KMS-11 (cell line): Measurements from ENCODE around the gene PRICKLE4.
"Not testable (repeated sequence)": the region's sequence is repeated elsewhere in the genome, so short reads cannot be mapped to it uniquely, and the experiment has no call there.

ENCODE experiments used
- H2AFZ ChIP-seq: fragments of 200-600 bp; sonication (generic); 2 replicates; pipeline ENCODE4 v1.6.1; 2016; ENCODE audit warnings: antibody characterized with exemption, mixed run types, low read depth
- H3K27ac ChIP-seq: fragments of 200-600 bp; sonication (generic); 2 replicates; pipeline ENCODE4 v1.6.1; 2016; ENCODE audit warnings: mild to moderate bottlenecking, mixed run types
- H3K27me3 ChIP-seq: fragments of 200-600 bp; sonication (generic); 2 replicates; pipeline ENCODE4 v1.6.1; 2017; ENCODE audit warnings: mild to moderate bottlenecking, low read depth, mixed run types, moderate library complexity; ENCODE audit not compliant: insufficient read depth
- H3K36me3 ChIP-seq: fragments of 200-600 bp; sonication (generic); 2 replicates; pipeline ENCODE4 v1.6.1; 2017; ENCODE audit warnings: mild to moderate bottlenecking, mixed run types; ENCODE audit not compliant: insufficient read depth
- H3K4me1 ChIP-seq: fragments of 200-600 bp; sonication (generic); 2 replicates; pipeline ENCODE4 v1.6.1; 2016; ENCODE audit warnings: mild to moderate bottlenecking, low read depth, mixed run types; ENCODE audit not compliant: poor library complexity, severe bottlenecking
- H3K4me2 ChIP-seq: fragments of 200-600 bp; sonication (generic); 2 replicates; pipeline ENCODE4 v1.7.0; 2016; ENCODE audit warnings: mild to moderate bottlenecking, mixed run types
- H3K4me3 ChIP-seq: fragments of 200-600 bp; sonication (generic); IDR thresholded peaks from 2 replicates; pipeline ENCODE4 v1.6.1; 2017; ENCODE audit warnings: low read depth, low read length, mixed read lengths; ENCODE audit not compliant: insufficient read depth
- H3K79me2 ChIP-seq: fragments of 200-600 bp; sonication (generic); 2 replicates; pipeline ENCODE4 v1.6.1; 2016; ENCODE audit warnings: low read depth, mixed run types; ENCODE audit not compliant: insufficient read depth
- H3K9ac ChIP-seq: fragments of 200-600 bp; sonication (generic); 2 replicates; pipeline ENCODE4 v1.6.1; 2016; ENCODE audit warnings: mild to moderate bottlenecking, mixed run types
- H4K20me1 ChIP-seq: fragments of 200-600 bp; sonication (generic); 2 replicates; pipeline ENCODE4 v1.6.1; 2016; ENCODE audit warnings: mild to moderate bottlenecking, mixed run types; ENCODE audit not compliant: insufficient read depth
- TF ChIP-seq, protein P1 (sequence below): fragments of 200-600 bp; sonication (generic); conservative IDR thresholded peaks from 2 replicates; pipeline ENCODE4 v1.6.1; 2017; ENCODE audit warnings: low read depth, mild to moderate bottlenecking, antibody characterized with exemption, low read length, moderate library complexity, mixed read lengths

PRICKLE4 gene

DNA sequence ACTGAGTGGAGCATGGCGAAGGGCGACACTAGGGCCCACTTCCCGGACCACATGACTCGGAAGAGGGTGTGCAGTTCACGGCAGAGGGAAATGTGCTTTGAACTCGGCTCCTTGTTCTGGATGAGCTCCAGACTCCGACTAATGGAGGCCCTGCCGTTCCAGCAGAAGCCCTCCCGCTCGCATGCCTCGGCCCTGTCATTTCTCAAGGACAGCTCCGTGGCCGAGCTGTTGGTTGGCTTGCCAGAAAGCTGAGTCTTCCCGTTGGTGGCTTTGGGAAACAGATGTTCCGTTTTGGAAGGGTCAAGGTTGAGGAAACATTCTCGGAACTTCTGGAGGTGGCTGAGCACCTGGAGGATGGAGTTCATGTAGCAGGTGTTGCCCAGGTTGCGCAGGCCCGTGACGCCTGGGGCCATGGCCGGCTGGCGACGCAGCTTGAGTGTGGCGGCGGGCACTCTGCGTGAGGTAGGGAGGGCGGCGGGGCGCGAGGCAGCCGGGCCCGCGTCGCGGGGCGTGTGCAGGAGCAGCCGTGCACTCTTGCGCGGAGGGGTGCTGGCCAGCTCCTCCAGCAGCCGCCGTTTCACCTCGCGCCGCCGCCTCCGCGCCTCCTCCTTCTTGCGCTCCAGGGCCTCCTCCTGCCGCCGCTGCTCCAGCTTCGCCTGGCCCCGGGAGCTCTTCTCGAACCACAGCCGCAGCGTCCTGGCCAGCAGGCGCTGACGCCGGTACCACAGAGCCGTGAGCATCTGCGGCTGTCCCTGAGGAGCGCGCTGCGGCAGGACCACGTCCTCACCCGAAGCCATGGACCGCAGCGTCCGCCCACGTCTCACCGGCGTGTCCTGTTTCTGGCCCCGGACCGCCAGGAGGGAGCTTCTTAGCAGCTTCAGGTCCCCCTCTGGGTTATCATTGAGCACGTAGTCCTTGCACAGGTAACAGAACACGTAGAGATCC, 25.5 kb downstream of the PRICKLE4 start:
- no peaks in the 10 kb centered on the region for H3K36me3 ChIP-seq
- no peaks in the 10 kb centered on the region for H3K79me2 ChIP-seq
- H3K4me3 ChIP-seq = no peak overlapping the region
- H3K27ac ChIP-seq = no peak overlapping the region
- peaks cover 7% of the 10 kb centered on the region for H3K4me1 ChIP-seq
- H3K4me2 ChIP-seq = no peak overlapping the region
- H3K27me3 ChIP-seq = no peaks in the 10 kb centered on the region
- TF ChIP-seq, protein P1, sequence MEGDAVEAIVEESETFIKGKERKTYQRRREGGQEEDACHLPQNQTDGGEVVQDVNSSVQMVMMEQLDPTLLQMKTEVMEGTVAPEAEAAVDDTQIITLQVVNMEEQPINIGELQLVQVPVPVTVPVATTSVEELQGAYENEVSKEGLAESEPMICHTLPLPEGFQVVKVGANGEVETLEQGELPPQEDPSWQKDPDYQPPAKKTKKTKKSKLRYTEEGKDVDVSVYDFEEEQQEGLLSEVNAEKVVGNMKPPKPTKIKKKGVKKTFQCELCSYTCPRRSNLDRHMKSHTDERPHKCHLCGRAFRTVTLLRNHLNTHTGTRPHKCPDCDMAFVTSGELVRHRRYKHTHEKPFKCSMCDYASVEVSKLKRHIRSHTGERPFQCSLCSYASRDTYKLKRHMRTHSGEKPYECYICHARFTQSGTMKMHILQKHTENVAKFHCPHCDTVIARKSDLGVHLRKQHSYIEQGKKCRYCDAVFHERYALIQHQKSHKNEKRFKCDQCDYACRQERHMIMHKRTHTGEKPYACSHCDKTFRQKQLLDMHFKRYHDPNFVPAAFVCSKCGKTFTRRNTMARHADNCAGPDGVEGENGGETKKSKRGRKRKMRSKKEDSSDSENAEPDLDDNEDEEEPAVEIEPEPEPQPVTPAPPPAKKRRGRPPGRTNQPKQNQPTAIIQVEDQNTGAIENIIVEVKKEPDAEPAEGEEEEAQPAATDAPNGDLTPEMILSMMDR = no peak
- no peaks in the 10 kb centered on the region for H4K20me1 ChIP-seq
- no peak overlapping the region for H2AFZ ChIP-seq
- no peak overlapping the region for H3K9ac ChIP-seq

DNA sequence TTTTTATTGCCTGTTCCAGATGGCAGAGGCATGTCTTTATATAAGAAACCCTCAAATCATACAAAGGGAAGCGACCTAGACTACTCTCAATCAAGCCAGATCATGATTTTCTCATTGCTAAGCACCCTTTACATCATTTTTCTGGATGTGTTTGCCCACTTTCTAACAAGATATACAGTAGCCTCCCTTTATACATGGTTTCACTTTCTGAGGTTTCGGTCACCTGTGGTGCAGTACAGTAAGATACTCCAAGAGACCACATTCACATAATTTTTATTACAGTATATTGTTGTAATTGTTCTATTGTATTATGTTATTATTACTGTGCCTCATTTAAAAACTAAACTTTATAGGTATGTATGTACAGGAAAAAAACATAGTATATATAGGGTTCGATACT, 30.5 kb downstream of the PRICKLE4 start:
- H3K9ac ChIP-seq = no peak overlapping the region

DNA sequence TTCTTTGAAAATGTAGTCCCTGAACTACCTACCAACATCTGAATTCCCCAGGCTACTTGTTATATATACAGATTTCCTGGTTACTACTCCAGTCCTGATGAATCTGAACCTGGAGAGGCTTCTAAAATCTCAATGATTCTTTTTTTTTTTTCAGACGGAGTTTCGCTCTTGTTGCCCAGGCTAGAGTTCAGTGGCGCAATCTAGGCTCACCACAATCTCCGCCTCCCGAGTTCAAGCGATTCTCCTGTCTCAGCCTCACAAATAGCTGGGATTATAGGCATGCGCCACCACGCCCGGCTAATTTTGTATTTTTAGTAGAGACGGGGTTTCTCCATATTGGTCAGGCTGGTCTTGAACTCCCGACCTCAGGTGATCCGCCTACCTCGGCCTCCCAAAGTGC, 31.4 kb downstream of the PRICKLE4 start:
- not testable (repeated sequence) for H3K27me3 ChIP-seq, H3K36me3 ChIP-seq, H2AFZ ChIP-seq, H3K9ac ChIP-seq, H3K4me2 ChIP-seq, H3K27ac ChIP-seq, H3K4me3 ChIP-seq, H3K79me2 ChIP-seq, H4K20me1 ChIP-seq
- H3K4me1 ChIP-seq = peaks cover 12% of the 10 kb centered on the region

More for the DNA sequence above, 30.5 kb downstream of the PRICKLE4 start:
- no peak overlapping the region for H2AFZ ChIP-seq
- no peaks in the 10 kb centered on the region for H3K79me2 ChIP-seq
- peaks cover 12% of the 10 kb centered on the region for H3K4me1 ChIP-seq
- no peak overlapping the region for H3K4me3 ChIP-seq
- no peak overlapping the region for H3K4me2 ChIP-seq
- H3K36me3 ChIP-seq = no peaks in the 10 kb centered on the region
- no peaks in the 10 kb centered on the region for H4K20me1 ChIP-seq
- no peaks in the 10 kb centered on the region for H3K27me3 ChIP-seq
- TF ChIP-seq, protein P1 = no peak
- H3K27ac ChIP-seq = no peak overlapping the region

DNA sequence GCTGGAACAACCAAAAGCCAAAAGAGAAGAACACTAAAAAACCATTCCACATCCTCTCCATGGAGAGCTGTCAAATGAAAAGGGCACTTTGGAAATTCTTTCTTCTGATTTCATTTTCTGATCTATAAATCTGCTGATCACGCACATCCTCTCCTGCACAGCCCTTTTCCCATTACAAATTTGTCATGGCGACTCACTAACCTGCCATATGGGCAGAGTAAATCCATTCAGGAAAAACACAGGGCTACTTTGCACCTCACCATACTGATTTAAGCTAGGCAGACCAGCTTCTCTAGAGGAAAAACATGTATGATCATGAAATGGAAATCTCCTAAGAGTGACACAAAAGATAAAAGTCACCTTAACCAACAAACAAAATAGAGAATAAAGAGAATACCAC, 32.9 kb downstream of the PRICKLE4 start:
- Histone ChIP-seq H3K4me1 (peaks cover 12% of the 10 kb centered on the region), H2AFZ (no peak overlapping the region), H3K9ac (no peak overlapping the region), H3K27ac (no peak overlapping the region), H3K4me2 (no peak overlapping the region), H3K36me3 (no peaks in the 10 kb centered on the region), H3K27me3 (no peaks in the 10 kb centered on the region), H3K4me3 (no peak overlapping the region), H3K79me2 (no peaks in the 10 kb centered on the region), H4K20me1 (no peaks in the 10 kb centered on the region)
- TF ChIP-seq, protein P1 = no peak

DNA sequence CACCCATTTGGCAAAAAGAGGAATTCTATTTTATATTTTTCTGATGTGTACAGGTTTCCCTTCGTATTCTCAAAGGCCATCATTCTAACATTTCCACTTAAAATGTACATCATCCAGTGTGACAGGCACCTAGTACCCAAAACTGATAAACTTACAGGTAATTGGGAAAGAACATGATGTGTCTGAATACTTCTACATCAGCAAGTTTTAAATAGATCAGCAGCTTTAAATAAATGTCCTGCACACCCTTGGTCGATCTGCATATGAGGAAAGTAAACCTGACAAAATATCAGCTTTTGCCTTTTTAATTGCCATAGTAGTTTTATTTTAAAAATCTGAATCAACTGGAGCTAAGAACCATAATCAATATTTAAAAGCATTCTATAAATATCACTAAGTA, 33.4 kb downstream of the PRICKLE4 start:
- no peak overlapping the region for H3K4me2 ChIP-seq
- no peaks in the 10 kb centered on the region for H3K79me2 ChIP-seq
- H4K20me1 ChIP-seq = no peaks in the 10 kb centered on the region
- no peak overlapping the region for H3K27ac ChIP-seq
- H3K9ac ChIP-seq = no peak overlapping the region
- no peaks in the 10 kb centered on the region for H3K36me3 ChIP-seq
- H3K4me3 ChIP-seq = no peak overlapping the region
- TF ChIP-seq, protein P1 = no peak
- H3K27me3 ChIP-seq = no peaks in the 10 kb centered on the region
- no peak overlapping the region for H2AFZ ChIP-seq
- H3K4me1 ChIP-seq = peaks cover 12% of the 10 kb centered on the region
